ENCODE results near the gene PANK2. TPM values are rescaled to one million over a fixed set of nuclear protein-coding genes. Genes with fewer than 3 reads are reported as not detected.

PANK2 gene
- total RNA-seq, 1 donor from 2014 or later = 16.4 TPM

GRCh38 chr20:3858689-3859088, 30.5 kb upstream of the PANK2 start:
- Histone ChIP-seq H3K9me3 (replicated peaks) (no peaks in the 10 kb centered on the region), H3K36me3 (peaks cover 86% of the 10 kb centered on the region), H3K4me3 (no peak overlapping the region), H3K4me1 (peaks cover 14% of the 10 kb centered on the region), H3K27me3 (ENCODE audit: low read depth) (no peaks in the 10 kb centered on the region), H3K27ac (replicated peaks) (no peak overlapping the region)
- no peak for TF ChIP-seq CTCF (IDR thresholded peaks at IDR 0.05; ENCODE audit: borderline replicate concordance)
- no peak for DNase-seq
- intact Hi-C loops (cut with micrococcal nuclease) = no loop called here

- no peaks in the 10 kb centered on the region for H3K9me3 ChIP-seq (replicated peaks)
- DNase-seq = no peak
- no peaks in the 10 kb centered on the region for H3K27me3 ChIP-seq (ENCODE audit: low read depth)
- peaks cover 12% of the 10 kb centered on the region for H3K4me1 ChIP-seq
- no peak overlapping the region for H3K4me3 ChIP-seq
- intact Hi-C loops (cut with micrococcal nuclease) = no loop called here
- TF ChIP-seq CTCF (IDR thresholded peaks at IDR 0.05; ENCODE audit: borderline replicate concordance) = no peak
- H3K27ac ChIP-seq (replicated peaks) = no peak overlapping the region
- peaks cover 98% of the 10 kb centered on the region for H3K36me3 ChIP-seq
These were observed 28.0 kb upstream of the PANK2 start for GRCh38 chr20:3861191-3861590.

GRCh38 chr20:3862333-3862732, 26.9 kb upstream of the PANK2 start:
- Histone ChIP-seq H3K27me3 (ENCODE audit: low read depth) (no peaks in the 10 kb centered on the region), H3K9me3 (replicated peaks) (no peaks in the 10 kb centered on the region), H3K4me1 (peaks cover 9% of the 10 kb centered on the region), H3K36me3 (peaks cover 100% of the 10 kb centered on the region), H3K27ac (replicated peaks) (no peak overlapping the region), H3K4me3 (no peak overlapping the region)
- intact Hi-C loops (cut with micrococcal nuclease) = no loop called here
- DNase-seq = no peak
- no peak for TF ChIP-seq CTCF (IDR thresholded peaks at IDR 0.05; ENCODE audit: borderline replicate concordance)

- no peak for TF ChIP-seq CTCF (IDR thresholded peaks at IDR 0.05; ENCODE audit: borderline replicate concordance)
- H3K27ac ChIP-seq (replicated peaks) = no peak overlapping the region
- DNase-seq = no peak
- H3K36me3 ChIP-seq = peaks cover 97% of the 10 kb centered on the region
- H3K9me3 ChIP-seq (replicated peaks) = no peaks in the 10 kb centered on the region
- H3K4me3 ChIP-seq = no peak overlapping the region
- peaks cover 5% of the 10 kb centered on the region for H3K4me1 ChIP-seq
- intact Hi-C loops (cut with micrococcal nuclease) = no loop called here
- no peaks in the 10 kb centered on the region for H3K27me3 ChIP-seq (ENCODE audit: low read depth)
These were observed 25.9 kb upstream of the PANK2 start for GRCh38 chr20:3863317-3863716.

- peaks cover 91% of the 10 kb centered on the region for H3K36me3 ChIP-seq
- TF ChIP-seq CTCF (IDR thresholded peaks at IDR 0.05; ENCODE audit: borderline replicate concordance) = no peak
- H3K27me3 ChIP-seq (ENCODE audit: low read depth) = no peaks in the 10 kb centered on the region
- no peak overlapping the region for H3K27ac ChIP-seq (replicated peaks)
- no peak overlapping the region for H3K4me3 ChIP-seq
- no peaks in the 10 kb centered on the region for H3K9me3 ChIP-seq (replicated peaks)
- no peak for DNase-seq
- intact Hi-C loops (cut with micrococcal nuclease) = no loop called here
- peaks cover 5% of the 10 kb centered on the region for H3K4me1 ChIP-seq
These were observed 24.7 kb upstream of the PANK2 start for GRCh38 chr20:3864518-3864917.
